ENCODE measurements around the gene PARP15.
"Not testable (repeated sequence)": the region's sequence is repeated elsewhere in the genome, so short reads cannot be mapped to it uniquely, and the experiment has no call there.

The PARP15 gene

GRCh38 chr3:122577409-122578031 is at the start of gene PARP15:
TSS of gene PARP15 (plus strand) at chr3:122577650. CDS start at chr3:122577668, 18 bp downstream.
- no peak for DNase-seq (ENCODE audit: low read depth in 2 of 2)

DNA sequence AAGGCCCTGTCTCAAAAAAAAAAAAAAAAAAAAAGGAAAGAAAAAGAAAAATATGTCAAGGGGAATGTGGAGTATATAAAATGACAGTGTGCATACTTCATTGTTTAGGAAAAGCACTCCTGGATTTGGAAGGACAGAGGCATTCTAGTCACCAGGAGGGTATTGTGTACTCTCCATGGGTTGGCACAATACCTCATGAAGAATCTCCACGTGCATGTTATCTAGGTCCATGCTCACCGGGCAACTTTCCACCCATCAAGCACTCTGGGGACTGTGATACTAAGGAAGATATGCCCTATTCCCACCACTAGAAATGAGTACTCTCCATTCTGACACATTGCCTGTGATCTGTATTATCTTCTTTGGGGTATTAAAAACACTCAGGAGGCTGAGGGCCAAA is 47.3 kb upstream of the PARP15 start:
- no peak for DNase-seq (ENCODE audit: low read depth in 2 of 2)

GRCh38 chr3:122533480-122533879 is 44.0 kb upstream of the PARP15 start:
- DNase-seq (ENCODE audit: low read depth in 2 of 2), result no peak

- peak in 1 of 2 experiments; percentile 23 for DNase-seq (ENCODE audit: low read depth in 2 of 2)
Measured at GRCh38 chr3:122533931-122534334, 43.5 kb upstream of the PARP15 start.

DNA sequence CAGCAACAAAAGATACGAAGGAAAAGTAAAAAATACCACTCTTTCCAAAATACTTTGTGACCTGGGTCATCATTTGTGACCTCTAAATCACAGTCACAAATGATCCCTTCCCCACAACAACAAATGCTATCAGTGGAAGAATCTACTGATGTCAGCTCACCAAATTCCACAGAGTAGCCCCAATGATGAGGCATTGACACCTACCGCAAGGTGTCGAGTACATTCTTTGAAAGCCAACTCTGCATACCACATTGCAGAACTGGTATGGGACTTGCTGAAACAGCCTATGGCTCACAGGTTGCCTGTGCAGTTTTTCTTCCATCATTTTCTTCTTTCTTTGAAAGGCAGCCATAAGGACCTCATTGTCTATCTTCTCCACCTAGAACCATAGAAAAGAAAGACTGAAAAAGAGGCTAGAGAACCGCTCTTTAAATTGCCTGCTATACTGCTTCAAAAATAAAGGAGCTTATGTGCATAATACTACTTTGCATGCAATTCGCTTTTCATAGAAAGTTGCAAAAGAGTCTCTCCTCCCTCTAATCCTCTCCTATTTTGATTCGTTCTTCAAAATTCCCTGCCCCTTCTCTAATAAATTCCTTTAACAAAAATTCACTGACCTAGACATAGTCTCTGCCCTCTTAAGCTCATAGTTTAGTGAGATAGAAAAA is 41.4 kb upstream of the PARP15 start:
- no peak for DNase-seq (ENCODE audit: low read depth in 2 of 2)

- no peak for DNase-seq (ENCODE audit: low read depth in 2 of 2)
Measured at GRCh38 chr3:122536632-122537001, 40.8 kb upstream of the PARP15 start.

DNA sequence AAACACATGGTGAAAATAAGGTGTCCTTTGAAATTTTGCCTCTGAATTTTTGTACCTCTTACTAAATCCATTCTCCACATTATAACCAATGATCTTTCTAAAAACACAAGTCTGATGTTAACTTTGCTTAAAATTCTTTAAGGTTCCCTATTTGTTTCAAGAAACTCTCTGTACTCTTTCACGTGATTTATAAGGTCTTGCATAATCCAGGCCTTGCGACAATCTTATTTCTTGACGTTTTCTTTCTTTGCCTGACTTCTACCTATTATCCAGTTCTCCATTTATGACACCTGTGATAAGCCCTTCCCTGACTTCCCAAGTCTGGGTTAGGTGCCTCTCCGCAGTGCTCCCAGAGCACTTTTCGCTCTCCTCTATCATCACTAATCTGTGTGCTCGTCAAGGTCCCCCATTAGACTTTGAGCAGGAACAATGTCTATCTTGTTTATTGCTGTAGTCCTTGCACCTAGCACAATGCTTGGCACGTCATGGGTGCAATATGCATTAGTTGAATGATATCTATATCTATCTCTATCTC is 38.4 kb upstream of the PARP15 start:
- DNase-seq (ENCODE audit: low read depth in 2 of 2), result no peak

GRCh38 chr3:122546151-122546550 is 31.3 kb upstream of the PARP15 start:
- no peak for DNase-seq (ENCODE audit: low read depth in 2 of 2)

DNA sequence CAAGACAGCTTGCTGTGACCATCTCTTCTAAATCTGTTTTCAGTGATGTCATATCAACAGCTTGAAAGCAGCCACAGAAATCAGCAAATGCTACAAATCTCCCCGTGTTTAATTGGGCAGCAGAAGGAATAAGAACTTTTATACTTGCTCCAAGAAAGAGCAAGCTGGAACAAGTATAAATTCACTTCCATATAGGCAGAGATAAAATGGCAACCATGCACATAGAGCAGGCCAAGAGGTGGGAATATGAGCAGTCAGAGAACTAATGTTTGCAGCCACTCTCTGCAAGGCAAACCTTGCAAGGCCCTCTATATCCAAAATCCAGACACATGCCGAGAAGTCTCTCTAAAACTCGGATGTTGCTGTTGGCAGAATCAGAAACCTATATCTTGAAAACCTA is 29.4 kb upstream of the PARP15 start:
- no peak for DNase-seq (ENCODE audit: low read depth in 2 of 2)

DNA sequence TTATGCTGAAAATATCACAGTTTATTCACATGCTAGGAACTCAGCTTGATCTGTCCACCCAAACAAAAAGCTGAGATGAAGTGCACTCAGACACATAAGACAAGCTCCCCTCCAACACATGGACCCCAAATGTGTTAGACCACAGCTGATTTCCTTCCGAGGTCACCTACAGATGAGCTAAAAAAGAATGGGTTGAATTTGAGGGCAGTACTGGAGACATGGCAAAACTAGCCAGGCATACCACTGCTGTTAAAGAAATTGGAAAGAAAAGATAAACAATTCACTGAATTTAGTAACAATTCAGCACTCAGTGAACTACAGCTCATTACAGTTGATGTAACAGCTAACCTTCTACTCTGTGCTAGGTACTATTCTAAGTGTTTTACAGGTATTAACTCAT is 28.8 kb upstream of the PARP15 start:
- no peak for DNase-seq (ENCODE audit: low read depth in 2 of 2)

DNA sequence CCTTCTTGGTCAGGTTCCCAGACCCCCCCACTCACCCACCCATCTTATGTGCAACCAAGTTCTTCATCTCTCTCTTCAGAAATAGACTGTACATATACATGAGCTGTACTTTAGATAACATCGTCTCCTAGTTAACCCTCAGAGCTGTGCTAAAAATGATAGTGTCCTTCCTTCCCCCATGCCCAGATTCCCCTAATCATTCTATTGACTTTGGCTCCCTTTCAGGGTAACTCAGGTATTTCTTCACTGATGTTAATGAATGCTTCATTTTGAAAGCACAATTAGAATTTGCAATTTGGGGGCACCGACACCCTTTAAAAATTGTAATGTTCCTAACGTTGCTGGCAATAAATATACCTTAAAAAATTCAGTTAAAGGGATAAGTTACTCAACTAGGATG is 24.3 kb upstream of the PARP15 start:
- DNase-seq (ENCODE audit: low read depth in 2 of 2), result no peak

GRCh38 chr3:122555275-122556071 is 22.0 kb upstream of the PARP15 start:
- no peak for DNase-seq (ENCODE audit: low read depth in 2 of 2)

- DNase-seq (ENCODE audit: low read depth in 2 of 2), result no peak
Measured at GRCh38 chr3:122557356-122557755, 20.1 kb upstream of the PARP15 start.

DNA sequence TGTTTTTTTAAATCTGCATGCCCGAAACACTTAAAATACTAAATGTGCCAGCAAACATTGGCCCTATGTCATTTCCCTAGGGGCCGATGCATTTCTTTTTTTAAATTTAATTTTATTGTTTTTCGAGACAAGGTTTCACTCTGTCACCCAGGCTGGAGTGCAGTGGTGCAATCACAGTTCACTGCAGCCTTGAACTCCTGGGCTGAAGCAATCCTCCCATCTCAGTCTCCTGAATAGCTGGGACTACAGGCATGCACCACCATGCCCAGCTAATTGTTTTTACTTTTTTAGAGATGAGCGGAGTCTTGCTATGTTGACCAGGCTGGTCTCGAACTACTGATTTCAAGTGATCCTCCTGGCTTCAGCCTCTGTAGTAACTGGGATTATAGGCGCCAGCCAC is 18.8 kb upstream of the PARP15 start:
- no peak for DNase-seq (ENCODE audit: low read depth in 2 of 2)

- no peak for DNase-seq (ENCODE audit: low read depth in 2 of 2)
Measured at GRCh38 chr3:122559906-122560305, 17.5 kb upstream of the PARP15 start.

DNA sequence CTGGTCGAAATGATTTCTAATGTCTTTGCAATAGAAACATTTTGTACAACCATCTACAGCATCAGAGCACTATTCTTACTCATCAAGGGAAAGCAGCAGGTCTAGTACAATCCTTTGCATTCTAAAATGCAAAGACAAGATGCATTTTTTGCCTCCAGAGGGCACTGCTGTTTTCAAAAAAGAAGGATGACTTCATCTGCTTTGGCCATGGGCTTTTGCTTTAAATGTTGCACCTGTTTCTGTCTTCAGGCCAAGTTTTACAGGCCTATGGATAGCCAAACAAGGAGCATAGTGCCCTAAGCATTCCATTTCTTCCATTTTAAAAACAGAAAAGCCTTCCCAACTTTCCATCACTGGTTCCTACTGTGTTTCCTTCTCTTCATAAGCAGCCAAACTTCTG is 16.8 kb upstream of the PARP15 start:
- no peak for DNase-seq (ENCODE audit: low read depth in 2 of 2)

- DNase-seq (ENCODE audit: low read depth in 2 of 2), result no peak
Measured at GRCh38 chr3:122562923-122563716, 14.3 kb upstream of the PARP15 start.

- DNase-seq (ENCODE audit: low read depth in 2 of 2), result no peak
Measured at GRCh38 chr3:122563717-122564025, 13.8 kb upstream of the PARP15 start.

DNA sequence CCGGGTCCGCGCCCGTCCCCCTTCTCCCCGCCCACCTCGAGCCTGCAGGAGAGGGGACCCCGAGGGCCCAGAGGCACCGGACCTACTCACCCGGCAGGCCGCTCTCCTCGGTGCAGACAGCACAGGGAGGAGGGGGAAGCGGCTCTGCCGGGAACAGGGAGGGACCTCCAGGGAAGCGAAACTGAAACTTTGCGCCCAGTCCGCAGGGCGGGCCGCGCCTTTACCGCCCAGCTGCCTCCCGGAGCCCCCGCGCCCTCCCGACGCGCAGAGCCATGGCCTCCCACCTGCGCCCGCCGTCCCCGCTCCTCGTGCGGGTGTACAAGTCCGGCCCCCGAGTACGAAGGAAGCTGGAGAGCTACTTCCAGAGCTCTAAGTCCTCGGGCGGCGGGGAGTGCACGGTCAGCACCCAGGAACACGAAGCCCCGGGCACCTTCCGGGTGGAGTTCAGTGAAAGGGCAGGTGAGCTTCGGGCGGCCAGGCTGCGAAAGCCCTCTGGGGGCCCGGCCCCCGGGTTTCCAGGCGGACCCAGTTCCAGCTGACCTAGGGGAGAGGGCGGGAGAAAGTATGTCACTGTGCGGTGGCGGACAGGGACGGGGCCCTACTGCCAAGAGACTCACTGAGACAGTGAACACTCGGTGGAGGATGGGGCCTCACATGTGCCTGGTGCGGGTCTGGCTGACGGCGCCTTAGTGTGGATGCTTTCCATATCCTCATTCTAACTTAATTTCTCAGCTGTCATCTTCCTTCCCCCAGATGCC is 13.1 kb upstream of the PARP15 start, which contains the start of the genes DTX3L and PARP9:
Gene DTX3L (plus strand): TSS at position 184 of the 758 bp plus-strand sequence. CDS start 89 bp downstream, at position 273.
Gene PARP9 (minus strand): TSS at position 146 of the 758 bp plus-strand sequence. CDS start 4,680 bp downstream, outside the sequence.
- peak; percentile 57 to 61 for DNase-seq (ENCODE audit: low read depth in 2 of 2)

DNA sequence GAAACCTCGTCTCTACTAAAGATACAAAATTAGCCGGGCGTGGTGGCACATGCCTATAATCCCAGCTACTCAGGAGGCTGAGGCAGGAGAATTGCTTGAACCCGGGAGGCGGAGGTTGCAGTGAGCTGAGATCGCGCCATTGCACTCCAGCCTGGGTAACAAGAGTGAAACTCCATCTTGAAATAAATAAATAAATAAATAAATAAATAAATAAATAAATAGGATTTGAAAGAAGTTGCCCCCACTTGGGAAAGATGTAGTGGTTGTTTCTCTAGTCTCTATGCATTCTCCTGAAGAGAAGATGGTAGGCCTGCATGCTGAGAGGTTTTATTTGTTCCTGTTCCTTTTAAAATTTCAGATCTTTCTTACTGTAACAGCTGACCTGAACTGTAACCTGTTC is 9.3 kb upstream of the PARP15 start:
- DNase-seq (ENCODE audit: low read depth in 2 of 2), result not testable (repeated sequence)

DNA sequence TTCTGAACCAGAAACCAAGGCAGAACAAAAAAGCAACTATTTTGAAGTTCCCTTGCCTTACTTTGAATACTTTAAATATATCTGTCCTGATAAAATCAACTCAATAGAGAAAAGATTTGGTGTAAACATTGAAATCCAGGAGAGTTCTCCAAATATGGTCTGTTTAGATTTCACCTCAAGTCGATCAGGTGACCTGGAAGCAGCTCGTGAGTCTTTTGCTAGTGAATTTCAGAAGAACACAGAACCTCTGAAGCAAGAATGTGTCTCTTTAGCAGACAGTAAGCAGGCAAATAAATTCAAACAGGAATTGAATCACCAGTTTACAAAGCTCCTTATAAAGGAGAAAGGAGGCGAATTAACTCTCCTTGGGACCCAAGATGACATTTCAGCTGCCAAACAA is 8.7 kb upstream of the PARP15 start:
- no peak for DNase-seq (ENCODE audit: low read depth in 2 of 2)

All from stimulated activated CD4-positive, alpha-beta T cell treated with anti-CD3 and anti-CD28 coated beads, Interleukin-12 subunit alpha, Interleukin-12 subunit beta, amount 100 ng/mL, for 24 hours (primary cell).